Panc1 (cell line): ENCODE results near the gene ARMC12. TPM values are rescaled to one million over a fixed set of nuclear protein-coding genes. Genes with fewer than 3 reads are reported as not detected.

Source experiments
- ATAC-seq: fragments of 200-7000 bp; cut with Tn5 transposase; 2 replicates; pipeline ENCODE4 v1.9.1; 2020; ENCODE audit warnings: mild to moderate bottlenecking, moderate library complexity
- BruUV-seq: library from RNA; stranded (reverse); fragments of 400-500 nt; replicated peaks from 2 replicates; lab custom pipeline; 2021; lab: Mats Ljungman, UMichigan
- CTCF ChIA-PET: fragments of 300-600 bp; sonication (Branson Sonifier 250); formaldehyde crosslinking; loops from one replicate; lab custom pipeline; 2022; ENCODE audit warnings: antibody characterized with exemption; lab: Charles Lee
- POLR2A ChIA-PET: fragments of 300-600 bp; sonication (Branson Sonifier 250); formaldehyde crosslinking; loops from one replicate; lab custom pipeline; 2022; ENCODE audit warnings: antibody characterized with exemption; lab: Charles Lee
- DNase-seq: peaks from one replicate; pipeline ENCODE4 v3.0.0-alpha.2; 2010; ENCODE audit warnings: low read depth, low spot score
- H3K27ac ChIP-seq: 2 replicates; pipeline ENCODE4 v1.5.1; 2011; ENCODE audit warnings: mild to moderate bottlenecking, low read length, inconsistent platforms
- H3K27me3 ChIP-seq: fragments of 200-500 bp; sonication (Bioruptor generic); 2 replicates; pipeline ENCODE4 v1.6.0; 2014; ENCODE audit warnings: low read length, inconsistent platforms; ENCODE audit not compliant: control insufficient read depth, insufficient read depth
- H3K36me3 ChIP-seq: fragments of 200-500 bp; sonication (Bioruptor generic); 2 replicates; pipeline ENCODE4 v1.5.1; 2014; ENCODE audit warnings: inconsistent platforms, mild to moderate bottlenecking, low read length, moderate library complexity; ENCODE audit not compliant: control insufficient read depth, insufficient read depth
- H3K4me1 ChIP-seq: 2 replicates; pipeline ENCODE4 v1.5.1; 2011; ENCODE audit warnings: inconsistent platforms, mild to moderate bottlenecking, low read length, moderate library complexity; ENCODE audit not compliant: control insufficient read depth, insufficient read depth
- H3K4me3 ChIP-seq, 2 experiments: 2 replicates each; pipeline ENCODE4 v1.5.1; 2011 to 2012; ENCODE audit warnings: low read depth in 2 of 2, low read length in 2 of 2, mild to moderate bottlenecking in 2 of 2, inconsistent platforms in 1 of 2, moderate library complexity in 1 of 2
- H3K9me3 ChIP-seq: fragments of 200-500 bp; sonication (Bioruptor generic); 2 replicates; pipeline ENCODE4 v1.5.1; 2014; ENCODE audit warnings: low read depth, mild to moderate bottlenecking, inconsistent platforms, low read length, moderate library complexity; ENCODE audit not compliant: control insufficient read depth, insufficient read depth
- POLR2AphosphoS5 ChIP-seq: IDR thresholded peaks from 2 replicates; pipeline ENCODE4 v1.6.1; 2012; ENCODE audit warnings: mild to moderate bottlenecking, low read depth, low read length, moderate library complexity
- REST ChIP-seq, 2 experiments: IDR thresholded peaks; 2 replicates each; pipeline ENCODE4 v1.6.1; 2011 to 2012; ENCODE audit warnings: low read depth in 2 of 2, control low read depth in 1 of 2, low read length in 1 of 2, mild to moderate bottlenecking in 1 of 2, moderate library complexity in 1 of 2; ENCODE audit not compliant: insufficient read depth in 1 of 2
- SIN3A ChIP-seq: IDR thresholded peaks from 2 replicates; pipeline ENCODE4 v1.6.1; 2012; ENCODE audit warnings: low read depth, mild to moderate bottlenecking, low read length, moderate library complexity, borderline replicate concordance; ENCODE audit not compliant: insufficient read depth
- TCF7L2 ChIP-seq: IDR thresholded peaks from 2 replicates; pipeline ENCODE4 v1.6.1; 2011; ENCODE audit warnings: mild to moderate bottlenecking, low read depth, low read length, inconsistent platforms
- in situ Hi-C: cut with HindIII; loops from 2 replicates; pipeline ENCODE4 v1.10.0; 2016; ENCODE audit warnings: low sequenced_read_pairs, low pct_unique_long_range_greater_than_20kb
- intact Hi-C: fragments of 100-400 bp; cut with micrococcal nuclease; formaldehyde crosslinking; loops from one replicate; pipeline ENCODE4 v1.10.0; 2022; ENCODE audit not compliant: unreplicated experiment
- total RNA-seq: library from RNA; stranded (reverse); gene quantifications from one replicate; pipeline ENCODE4 v1.2.1, GENCODE V29; 2021; ENCODE audit not compliant: unreplicated experiment
- TF ChIP-seq, protein P1 (sequence below): fragments of 450-650 bp; IDR thresholded peaks from 2 replicates; pipeline ENCODE4 v1.5.1; 2017; ENCODE audit warnings: mild to moderate bottlenecking

The ARMC12 gene
- total RNA-seq, 1 experiment from 2014 or later: 1.4 TPM

DNA sequence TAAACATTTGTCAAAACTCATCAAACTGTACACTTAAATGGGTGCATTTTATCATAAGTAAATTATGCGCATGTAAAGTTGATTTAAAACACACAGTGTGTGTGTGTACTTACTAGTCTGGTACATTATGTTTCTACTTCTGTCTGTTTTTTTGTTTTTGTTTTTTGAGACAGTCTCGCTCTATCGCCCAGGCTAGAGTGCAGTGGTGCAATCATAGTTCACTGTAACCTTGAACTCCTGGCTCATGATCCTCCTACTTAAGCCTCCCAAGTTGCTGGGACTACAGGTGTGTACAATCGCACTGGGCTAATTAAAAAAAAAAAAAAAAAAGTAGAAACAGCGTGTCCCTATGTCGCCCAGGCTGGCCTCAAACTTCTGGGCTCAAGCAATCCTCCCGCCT lies 25.1 kb upstream of the ARMC12 start:
- TF ChIP-seq TCF7L2: no peak
- no peak for TF ChIP-seq REST (IDR thresholded peaks at IDR 0.05; ENCODE audit: insufficient read depth in 1 of 2, low read depth in 2 of 2, low read length in 1 of 2)
- TF ChIP-seq POLR2AphosphoS5: no peak
- TF ChIP-seq, protein P1, sequence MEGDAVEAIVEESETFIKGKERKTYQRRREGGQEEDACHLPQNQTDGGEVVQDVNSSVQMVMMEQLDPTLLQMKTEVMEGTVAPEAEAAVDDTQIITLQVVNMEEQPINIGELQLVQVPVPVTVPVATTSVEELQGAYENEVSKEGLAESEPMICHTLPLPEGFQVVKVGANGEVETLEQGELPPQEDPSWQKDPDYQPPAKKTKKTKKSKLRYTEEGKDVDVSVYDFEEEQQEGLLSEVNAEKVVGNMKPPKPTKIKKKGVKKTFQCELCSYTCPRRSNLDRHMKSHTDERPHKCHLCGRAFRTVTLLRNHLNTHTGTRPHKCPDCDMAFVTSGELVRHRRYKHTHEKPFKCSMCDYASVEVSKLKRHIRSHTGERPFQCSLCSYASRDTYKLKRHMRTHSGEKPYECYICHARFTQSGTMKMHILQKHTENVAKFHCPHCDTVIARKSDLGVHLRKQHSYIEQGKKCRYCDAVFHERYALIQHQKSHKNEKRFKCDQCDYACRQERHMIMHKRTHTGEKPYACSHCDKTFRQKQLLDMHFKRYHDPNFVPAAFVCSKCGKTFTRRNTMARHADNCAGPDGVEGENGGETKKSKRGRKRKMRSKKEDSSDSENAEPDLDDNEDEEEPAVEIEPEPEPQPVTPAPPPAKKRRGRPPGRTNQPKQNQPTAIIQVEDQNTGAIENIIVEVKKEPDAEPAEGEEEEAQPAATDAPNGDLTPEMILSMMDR: no peak
- no peak for TF ChIP-seq SIN3A
- ChIA-PET POLR2A (no interaction called here), CTCF (interaction anchor here (0.6 kb wide), 1 partner anchor 213 kb away, joined by 6 read pairs; no protein-coding TSS in a partner anchor)
- ATAC-seq: no peak
- Histone ChIP-seq H3K27me3 (no peaks in the 10 kb centered on the region), H3K36me3 (no peaks in the 10 kb centered on the region), H3K4me3 (no peak overlapping the region), H3K9me3 (no peaks in the 10 kb centered on the region), H3K27ac (no peak overlapping the region), H3K4me1 (no peaks in the 10 kb centered on the region)
- intact Hi-C loops (no loop called here), in situ Hi-C loops (no loop called here)
- BruUV-seq: no TSS peak
- no peak for DNase-seq

- H3K27ac ChIP-seq: no peak overlapping the region
- H3K9me3 ChIP-seq: no peaks in the 10 kb centered on the region
- ChIA-PET CTCF (interaction anchor here (0.7 kb wide), 1 partner anchor 15 kb away, joined by 7 read pairs; no protein-coding TSS in a partner anchor), POLR2A (no interaction called here)
- no peaks in the 10 kb centered on the region for H3K4me1 ChIP-seq
- intact Hi-C loops: no loop called here
- ATAC-seq: no peak
- H3K4me3 ChIP-seq: no peak overlapping the region
- in situ Hi-C loops: no loop called here
- no peaks in the 10 kb centered on the region for H3K36me3 ChIP-seq
- TF ChIP-seq SIN3A (no peak), REST (IDR thresholded peaks at IDR 0.05; ENCODE audit: insufficient read depth in 1 of 2, low read depth in 2 of 2, low read length in 1 of 2) (no peak), TCF7L2 (no peak), POLR2AphosphoS5 (no peak)
- TF ChIP-seq, protein P1: no peak
- no TSS peak for BruUV-seq
- H3K27me3 ChIP-seq: no peaks in the 10 kb centered on the region
- DNase-seq: no peak
Observed at GRCh38 chr6:35713006-35713767, 23.6 kb upstream of the ARMC12 start.
